WTC11 (cell line): ENCODE data around the gene ZFHX3. TPM values are rescaled to one million over a fixed set of nuclear protein-coding genes. Genes with fewer than 3 reads are reported as not detected.

Experiments used
- ATAC-seq: fragments of 200-7000 bp; cut with Tn5 transposase; 2 replicates; pipeline ENCODE4 v1.10.0; 2021; ENCODE audit warnings: mild to moderate bottlenecking, moderate library complexity
- CTCF ChIA-PET: fragments of 300-600 bp; sonication (Branson Sonifier 250); formaldehyde crosslinking; loops from one replicate; lab custom pipeline; 2021; ENCODE audit warnings: antibody characterized with exemption; lab: Charles Lee
- POLR2A ChIA-PET: fragments of 350-600 bp; sonication (Branson Sonifier 250); formaldehyde crosslinking; loops from one replicate; lab custom pipeline; 2021; ENCODE audit warnings: antibody characterized with exemption; lab: Charles Lee
- DNase-seq: peaks from one replicate; pipeline ENCODE4 v3.0.0; 2021; ENCODE audit warnings: low spot score
- H3K27ac Mint-ChIP-seq: 2 replicates; pipeline ENCODE4 v1.8.0; 2021; ENCODE audit warnings: mixed read lengths
- H3K27me3 Mint-ChIP-seq: 2 replicates; pipeline ENCODE4 v1.8.0; 2021; ENCODE audit warnings: low read depth, mild to moderate bottlenecking, moderate library complexity, mixed read lengths
- H3K36me3 Mint-ChIP-seq: 2 replicates; pipeline ENCODE4 v1.8.0; 2021; ENCODE audit warnings: mixed read lengths
- H3K4me1 Mint-ChIP-seq: 2 replicates; pipeline ENCODE4 v1.8.0; 2022; ENCODE audit warnings: mixed read lengths
- H3K4me3 Mint-ChIP-seq: 2 replicates; pipeline ENCODE4 v1.8.0; 2021; ENCODE audit warnings: mild to moderate bottlenecking, moderate library complexity, mixed read lengths
- H3K9me3 Mint-ChIP-seq: 2 replicates; pipeline ENCODE4 v1.8.0; 2021; ENCODE audit warnings: mixed read lengths
- AR ChIP-seq: fragments of 250-450 bp; sonication (Bioruptor Pico); IDR thresholded peaks from 2 replicates; pipeline ENCODE4 v1.9.0; 2021; ENCODE audit warnings: mild to moderate bottlenecking
- CTCF ChIP-seq: fragments of 200-600 bp; IDR thresholded peaks from 2 replicates; pipeline ENCODE4 v1.8.0; 2022; ENCODE audit warnings: antibody characterized with exemption
- E2F4 ChIP-seq: sonication (generic); formaldehyde crosslinking; IDR thresholded peaks from 2 replicates; pipeline ENCODE4 v1.8.1; 2022; ENCODE audit warnings: low read depth, mild to moderate bottlenecking, moderate library complexity, missing genetic modification reagents, borderline replicate concordance
- FOXP1 ChIP-seq: sonication (generic); formaldehyde crosslinking; IDR thresholded peaks from 2 replicates; pipeline ENCODE4 v1.8.0; 2022; ENCODE audit warnings: missing genetic modification reagents, mild to moderate bottlenecking, moderate library complexity, borderline replicate concordance
- GTF2I ChIP-seq: fragments of 250-450 bp; sonication (Bioruptor Pico); conservative IDR thresholded peaks from 2 replicates; pipeline ENCODE4 v1.4.0; 2021; ENCODE audit warnings: mild to moderate bottlenecking
- IRF1 ChIP-seq: sonication (generic); formaldehyde crosslinking; IDR thresholded peaks from 2 replicates; pipeline ENCODE4 v1.8.0; 2023; ENCODE audit warnings: missing genetic modification reagents
- KAT7 ChIP-seq: sonication (generic); formaldehyde crosslinking; IDR thresholded peaks from 2 replicates; pipeline ENCODE4 v1.8.1; 2023; ENCODE audit warnings: missing genetic modification reagents, mild to moderate bottlenecking, borderline replicate concordance
- NFE2L1 ChIP-seq: sonication (generic); formaldehyde crosslinking; IDR thresholded peaks from 2 replicates; pipeline ENCODE4 v1.8.1; 2023; ENCODE audit warnings: missing genetic modification reagents
- NFYB ChIP-seq: sonication (generic); formaldehyde crosslinking; conservative IDR thresholded peaks from 2 replicates; pipeline ENCODE4 v1.8.0; 2022; ENCODE audit warnings: low read depth, missing genetic modification reagents
- NR2C2 ChIP-seq: sonication (generic); formaldehyde crosslinking; IDR thresholded peaks from 2 replicates; pipeline ENCODE4 v1.8.0; 2022; ENCODE audit warnings: mild to moderate bottlenecking, missing genetic modification reagents
- OVOL2 ChIP-seq: fragments of 250-450 bp; sonication (Bioruptor Pico); IDR thresholded peaks from 2 replicates; pipeline ENCODE4 v1.9.0; 2021; ENCODE audit warnings: mild to moderate bottlenecking, borderline replicate concordance
- RELA ChIP-seq: sonication (generic); formaldehyde crosslinking; IDR thresholded peaks from 2 replicates; pipeline ENCODE4 v1.8.1; 2022; ENCODE audit warnings: missing genetic modification reagents, mild to moderate bottlenecking, borderline replicate concordance
- SMAD3 ChIP-seq: sonication (generic); formaldehyde crosslinking; IDR thresholded peaks from 2 replicates; pipeline ENCODE4 v1.8.0; 2022; ENCODE audit warnings: missing genetic modification reagents, mild to moderate bottlenecking, borderline replicate concordance
- SP1 ChIP-seq: sonication (generic); formaldehyde crosslinking; conservative IDR thresholded peaks from 2 replicates; pipeline ENCODE4 v1.8.1; 2022; ENCODE audit warnings: missing genetic modification reagents
- TCF7 ChIP-seq: sonication (generic); formaldehyde crosslinking; IDR thresholded peaks from 2 replicates; pipeline ENCODE4 v1.8.0; 2022; ENCODE audit warnings: mild to moderate bottlenecking, low read depth, missing genetic modification reagents, moderate library complexity
- TEAD1 ChIP-seq: sonication (generic); formaldehyde crosslinking; IDR thresholded peaks from 2 replicates; pipeline ENCODE4 v1.8.0; 2022; ENCODE audit warnings: mild to moderate bottlenecking, missing genetic modification reagents
- TEAD4 ChIP-seq: sonication (generic); formaldehyde crosslinking; IDR thresholded peaks from 2 replicates; pipeline ENCODE4 v1.8.0; 2022; ENCODE audit warnings: mild to moderate bottlenecking, missing genetic modification reagents
- ZNF512 ChIP-seq: sonication (generic); formaldehyde crosslinking; IDR thresholded peaks from 2 replicates; pipeline ENCODE4 v1.8.1; 2022; ENCODE audit warnings: missing genetic modification reagents, borderline replicate concordance
- total RNA-seq: library from RNA; stranded (reverse); gene quantifications from 3 replicates; pipeline ENCODE4 v1.2.3, GENCODE V29; 2021

ZFHX3 gene
- total RNA-seq, 1 experiment from 2014 or later = 5.7 TPM

- ATAC-seq (no peak; the same call in none of the 2 replicates), DNase-seq (no peak)
- Mint-ChIP-seq H3K27ac (peak overlapping the region; percentile 21; the same call in 1 of the 2 replicates), H3K9me3 (peaks cover 11% of the 10 kb centered on the region), H3K4me1 (peaks cover 29% of the 10 kb centered on the region), H3K36me3 (peaks cover 7% of the 10 kb centered on the region), H3K27me3 (no peaks in the 10 kb centered on the region), H3K4me3 (no peak overlapping the region)
- no peak for TF ChIP-seq ZNF512 (CRISPR knock-in tag)
- ChIA-PET POLR2A (no interaction called here), CTCF (interaction anchor here (0.9 to 1.0 kb wide), 2 partner anchors 66 to 642 kb away, joined by 3 read pairs; no protein-coding TSS in a partner anchor)
Observed at GRCh38 chr16:72766506-72766905, 281.4 kb downstream of the ZFHX3 start.

- TF ChIP-seq TEAD4 (CRISPR knock-in tag) (no peak), IRF1 (CRISPR knock-in tag) (no peak), RELA (CRISPR knock-in tag) (no peak), NR2C2 (CRISPR knock-in tag) (no peak)
- Mint-ChIP-seq H3K27ac (peak overlapping the region; percentile 1; the same call in 1 of the 2 replicates), H3K4me3 (no peak overlapping the region), H3K9me3 (no peaks in the 10 kb centered on the region), H3K27me3 (no peaks in the 10 kb centered on the region), H3K36me3 (no peaks in the 10 kb centered on the region), H3K4me1 (peaks cover 27% of the 10 kb centered on the region)
- POLR2A ChIA-PET = interaction anchor here (0.5 kb wide), 1 partner anchor 143 kb away, joined by 3 read pairs; no protein-coding TSS in a partner anchor
- CTCF ChIA-PET = no interaction called here
- no peak for ATAC-seq
- no peak for DNase-seq
Observed at GRCh38 chr16:72764015-72764654, 283.8 kb downstream of the ZFHX3 start.

- no peaks in the 10 kb centered on the region for H3K27me3 Mint-ChIP-seq
- H3K36me3 Mint-ChIP-seq = peaks cover 22% of the 10 kb centered on the region
- no peak for ATAC-seq
- peaks cover 6% of the 10 kb centered on the region for H3K4me1 Mint-ChIP-seq
- ChIA-PET CTCF (interaction anchor here (1.0 to 1.6 kb wide), 2 partner anchors 58 to 72 kb away, joined by 3 to 5 read pairs; no protein-coding TSS in a partner anchor), POLR2A (interaction anchor here (0.5 kb wide), 1 partner anchor 473 kb away, joined by 5 read pairs; no protein-coding TSS in a partner anchor)
- H3K4me3 Mint-ChIP-seq = no peak overlapping the region
- H3K27ac Mint-ChIP-seq = no peak overlapping the region
- TF ChIP-seq AR (CRISPR knock-in tag) (no peak), CTCF (no peak), OVOL2 (CRISPR knock-in tag) (no peak), TEAD1 (CRISPR knock-in tag) (no peak), TCF7 (CRISPR knock-in tag) (no peak), SMAD3 (CRISPR knock-in tag) (no peak), GTF2I (CRISPR knock-in tag) (no peak), TEAD4 (CRISPR knock-in tag) (no peak), NR2C2 (CRISPR knock-in tag) (no peak), FOXP1 (CRISPR knock-in tag) (no peak), NFE2L1 (CRISPR knock-in tag) (no peak), KAT7 (CRISPR knock-in tag) (no peak), NFYB (CRISPR knock-in tag) (no peak), E2F4 (CRISPR knock-in tag) (no peak), SP1 (CRISPR knock-in tag) (no peak)
- peaks cover 28% of the 10 kb centered on the region for H3K9me3 Mint-ChIP-seq
- DNase-seq = no peak
Observed at GRCh38 chr16:72760581-72760980, 287.3 kb downstream of the ZFHX3 start.
